GM21619 (cell line): ENCODE results near the gene IL25.
"Not testable (repeated sequence)": the region's sequence is repeated elsewhere in the genome, so short reads cannot be mapped to it uniquely, and the experiment has no call there.

Experiments used
- ATAC-seq: cut with Tn5 transposase; IDR thresholded peaks from one replicate; pipeline ENCODE4 v1.9.1; 2021; ENCODE audit not compliant: unreplicated experiment

IL25 gene

GRCh38 chr14:23371865-23372264 is 744 bp upstream of the IL25 start:
- ATAC-seq: no peak

GRCh38 chr14:23373041-23373440 is 432 bp downstream of the IL25 start:
- no peak for ATAC-seq

GRCh38 chr14:23375527-23376251 is 3.1 kb downstream of the IL25 start:
- no peak for ATAC-seq

GRCh38 chr14:23376482-23377197 is 4.0 kb downstream of the IL25 start, which contains the start of gene CMTM5:
TSS of gene CMTM5 (plus strand) at chr14:23377046. CDS start at chr14:23377252, 206 bp downstream.
- ATAC-seq: no peak

GRCh38 chr14:23377198-23377550 is 4.6 kb downstream of the IL25 start:
- ATAC-seq: no peak

GRCh38 chr14:23377573-23378563 is 5.3 kb downstream of the IL25 start:
- ATAC-seq: no peak

GRCh38 chr14:23378612-23379220 is 6.1 kb downstream of the IL25 start:
- no peak for ATAC-seq

GRCh38 chr14:23379366-23380196 is 7.0 kb downstream of the IL25 start:
- ATAC-seq: no peak

GRCh38 chr14:23380197-23380914 is 7.7 kb downstream of the IL25 start:
- ATAC-seq: no peak

- no peak for ATAC-seq
Measured at GRCh38 chr14:23380976-23381375, 8.4 kb downstream of the IL25 start.

GRCh38 chr14:23381871-23382270 is 9.3 kb downstream of the IL25 start:
- no peak for ATAC-seq

- no peak for ATAC-seq
Measured at GRCh38 chr14:23382276-23382675, 9.7 kb downstream of the IL25 start.

- ATAC-seq: no peak
Measured at GRCh38 chr14:23382731-23383440, 10.3 kb downstream of the IL25 start.

- ATAC-seq: no peak
Measured at GRCh38 chr14:23384364-23385080, 11.9 kb downstream of the IL25 start.

- ATAC-seq: no peak
Measured at GRCh38 chr14:23385244-23385641, 12.6 kb downstream of the IL25 start.

- no peak for ATAC-seq
Measured at GRCh38 chr14:23385642-23386265, 13.1 kb downstream of the IL25 start.

GRCh38 chr14:23386266-23386657 is 13.7 kb downstream of the IL25 start:
- not testable (repeated sequence) for ATAC-seq

GRCh38 chr14:23386999-23387398 is 14.4 kb downstream of the IL25 start:
- no peak for ATAC-seq
